GM13977 (cell line): ENCODE measurements around the gene ZSCAN32.

Source experiments
- DNase-seq: peaks from one replicate; pipeline ENCODE4 v3.0.0; 2012; ENCODE audit warnings: low spot score
- in situ Hi-C: fragments of 300-500 bp; cut with MboI; formaldehyde crosslinking; loops from one replicate; pipeline ENCODE4 v1.12.0; 2022; ENCODE audit warnings: low sequenced_read_pairs, low pct_unique_long_range_greater_than_20kb, mixed read lengths, inconsistent platforms; ENCODE audit not compliant: unreplicated experiment
- TF ChIP-seq, protein P1 (sequence below): IDR thresholded peaks from 2 replicates; pipeline ENCODE4 v1.5.1; 2012; ENCODE audit warnings: mild to moderate bottlenecking, control low read depth; ENCODE audit not compliant: insufficient read depth; ENCODE audit errors: extremely low read depth, missing control alignments

The ZSCAN32 gene

DNA sequence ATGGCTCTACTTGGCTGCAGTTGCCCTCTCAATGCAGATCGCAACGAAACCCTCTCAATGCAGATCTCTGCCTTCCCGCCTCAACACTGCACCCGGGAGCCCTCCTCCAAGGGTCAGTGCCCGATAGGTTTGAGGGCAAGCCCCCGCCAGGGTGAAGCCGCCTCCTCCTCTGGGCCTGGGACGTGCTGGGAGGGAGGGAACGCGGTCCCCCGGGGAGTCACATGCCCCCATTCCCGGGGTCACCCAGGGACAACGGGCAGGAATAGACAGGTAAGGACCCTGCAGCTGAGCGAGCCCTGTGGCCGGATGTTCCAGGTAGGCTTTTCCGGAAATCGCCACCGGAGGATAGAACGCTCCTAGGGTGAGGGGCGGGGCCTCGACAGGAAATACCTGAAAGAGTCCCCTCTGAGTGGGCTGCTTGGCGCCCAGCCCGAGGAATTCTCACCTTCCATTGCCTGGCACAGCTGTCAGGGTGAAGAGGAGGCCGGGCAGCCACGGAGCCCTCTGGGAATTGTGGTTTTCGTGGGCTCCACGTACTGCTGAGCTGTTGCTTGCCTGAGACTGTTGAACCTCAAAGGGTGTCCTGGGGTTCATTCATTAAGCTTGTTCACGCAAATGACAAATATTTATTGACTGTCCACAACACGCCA is 13.1 kb upstream of the ZSCAN32 start:
- in situ Hi-C loops, result no loop called here
- DNase-seq, result no peak
- TF ChIP-seq, protein P1, sequence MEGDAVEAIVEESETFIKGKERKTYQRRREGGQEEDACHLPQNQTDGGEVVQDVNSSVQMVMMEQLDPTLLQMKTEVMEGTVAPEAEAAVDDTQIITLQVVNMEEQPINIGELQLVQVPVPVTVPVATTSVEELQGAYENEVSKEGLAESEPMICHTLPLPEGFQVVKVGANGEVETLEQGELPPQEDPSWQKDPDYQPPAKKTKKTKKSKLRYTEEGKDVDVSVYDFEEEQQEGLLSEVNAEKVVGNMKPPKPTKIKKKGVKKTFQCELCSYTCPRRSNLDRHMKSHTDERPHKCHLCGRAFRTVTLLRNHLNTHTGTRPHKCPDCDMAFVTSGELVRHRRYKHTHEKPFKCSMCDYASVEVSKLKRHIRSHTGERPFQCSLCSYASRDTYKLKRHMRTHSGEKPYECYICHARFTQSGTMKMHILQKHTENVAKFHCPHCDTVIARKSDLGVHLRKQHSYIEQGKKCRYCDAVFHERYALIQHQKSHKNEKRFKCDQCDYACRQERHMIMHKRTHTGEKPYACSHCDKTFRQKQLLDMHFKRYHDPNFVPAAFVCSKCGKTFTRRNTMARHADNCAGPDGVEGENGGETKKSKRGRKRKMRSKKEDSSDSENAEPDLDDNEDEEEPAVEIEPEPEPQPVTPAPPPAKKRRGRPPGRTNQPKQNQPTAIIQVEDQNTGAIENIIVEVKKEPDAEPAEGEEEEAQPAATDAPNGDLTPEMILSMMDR, result no peak

- TF ChIP-seq, protein P1, result no peak
- DNase-seq, result no peak
- in situ Hi-C loops, result no loop called here
Measured at GRCh38 chr16:3408561-3409197, 7.9 kb upstream of the ZSCAN32 start.

DNA sequence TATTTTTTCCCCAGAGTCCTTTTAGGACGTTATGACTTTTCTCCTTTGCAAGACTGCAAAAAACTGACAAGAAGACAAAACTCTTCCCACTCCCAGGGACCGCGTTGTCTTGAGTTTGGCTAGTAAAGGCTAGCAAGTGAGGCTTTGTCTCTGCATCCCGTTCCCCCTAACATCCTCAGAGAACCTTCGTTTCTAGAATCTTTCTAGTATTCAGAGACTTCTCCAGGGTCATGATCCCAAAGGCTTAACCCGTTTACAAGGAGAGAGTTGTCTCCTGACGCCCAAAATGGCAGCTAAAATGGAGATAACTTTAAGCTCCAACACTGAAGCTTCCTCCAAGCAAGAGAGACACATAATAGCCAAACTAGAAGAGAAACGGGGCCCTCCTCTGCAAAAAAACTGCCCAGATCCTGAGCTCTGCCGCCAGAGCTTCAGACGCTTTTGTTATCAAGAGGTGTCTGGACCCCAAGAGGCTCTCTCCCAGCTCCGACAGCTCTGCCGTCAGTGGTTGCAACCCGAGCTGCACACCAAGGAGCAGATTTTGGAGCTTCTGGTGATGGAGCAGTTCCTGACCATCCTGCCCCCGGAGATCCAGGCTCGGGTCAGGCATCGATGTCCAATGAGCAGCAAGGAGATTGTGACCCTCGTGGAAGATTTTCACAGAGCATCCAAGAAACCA is 1.1 kb upstream of the ZSCAN32 start:
- DNase-seq, result peak; percentile 17
- in situ Hi-C loops, result no loop called here

GRCh38 chr16:3400446-3400778 is 392 bp downstream of the ZSCAN32 start:
- in situ Hi-C loops, result no loop called here
- DNase-seq, result no peak
- TF ChIP-seq, protein P1, result no peak

More for the DNA sequence above, 1.1 kb upstream of the ZSCAN32 start:
- TF ChIP-seq, protein P1, result no peak

- TF ChIP-seq, protein P1, result no peak
- DNase-seq, result no peak
- in situ Hi-C loops, result no loop called here
Measured at GRCh38 chr16:3389663-3390338, 11.0 kb downstream of the ZSCAN32 start.

- in situ Hi-C loops, result no loop called here
- no peak for DNase-seq
- TF ChIP-seq, protein P1, result no peak
Measured at GRCh38 chr16:3388325-3388724, 12.5 kb downstream of the ZSCAN32 start.
